ENCODE results near the gene OAT. TPM values are rescaled to one million over a fixed set of nuclear protein-coding genes. Genes with fewer than 3 reads are reported as not detected.

OAT gene
- total RNA-seq, 1 donor from 2014 or later: 42.7 TPM

- ATAC-seq (peak; percentile 94), DNase-seq (ENCODE audit: low spot score) (peak; percentile 85)
These were observed 64.0 kb downstream of the OAT start for GRCh38 chr10:124354411-124355382.

- ATAC-seq (no peak), DNase-seq (ENCODE audit: low spot score) (no peak)
These were observed 64.8 kb downstream of the OAT start for GRCh38 chr10:124353896-124354295.

- DNase-seq (ENCODE audit: low spot score) (no peak), ATAC-seq (no peak)
These were observed 65.5 kb downstream of the OAT start for GRCh38 chr10:124353091-124353815.

DNA sequence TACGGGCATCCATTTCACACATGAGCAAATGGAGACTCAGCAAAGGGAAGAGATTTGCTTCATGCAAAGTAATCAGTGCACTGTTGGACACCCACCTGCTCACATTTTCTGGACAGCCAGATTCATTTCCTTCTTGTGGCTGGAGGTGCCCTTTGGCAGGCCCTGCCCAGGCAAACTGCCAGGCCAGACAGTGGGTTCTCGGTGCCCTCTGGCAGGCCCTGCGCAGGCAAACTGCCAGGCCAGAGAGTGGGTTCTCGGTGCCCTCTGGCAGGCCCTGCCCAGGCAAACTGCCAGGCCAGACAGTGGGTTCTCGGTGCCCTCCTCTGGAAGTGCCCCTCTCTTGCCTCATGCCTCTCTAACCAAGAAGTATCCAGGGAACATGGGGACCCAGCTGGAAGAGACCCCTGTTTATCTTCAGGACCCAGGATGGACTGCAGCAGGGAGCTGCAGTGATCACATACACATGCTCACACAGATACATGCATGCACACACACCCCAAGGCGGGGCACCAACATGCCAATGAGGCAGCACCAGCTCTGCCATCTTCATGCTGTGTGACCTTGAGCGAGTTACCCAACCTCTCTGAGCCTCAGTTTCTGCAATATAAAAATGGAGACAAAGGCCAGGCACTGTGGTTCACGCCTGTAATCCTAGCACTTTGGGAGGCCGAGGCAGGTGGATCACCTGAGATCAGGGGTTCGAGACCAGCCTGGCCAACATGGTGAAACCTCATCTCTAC lies 67.1 kb downstream of the OAT start:
- peak; percentile 55 for ATAC-seq

GRCh38 chr10:124350806-124351205 lies 67.9 kb downstream of the OAT start:
- DNase-seq (ENCODE audit: low spot score) (no peak), ATAC-seq (no peak)

More for the DNA sequence above, 67.1 kb downstream of the OAT start:
- peak; percentile 70 for DNase-seq (ENCODE audit: low spot score)

DNA sequence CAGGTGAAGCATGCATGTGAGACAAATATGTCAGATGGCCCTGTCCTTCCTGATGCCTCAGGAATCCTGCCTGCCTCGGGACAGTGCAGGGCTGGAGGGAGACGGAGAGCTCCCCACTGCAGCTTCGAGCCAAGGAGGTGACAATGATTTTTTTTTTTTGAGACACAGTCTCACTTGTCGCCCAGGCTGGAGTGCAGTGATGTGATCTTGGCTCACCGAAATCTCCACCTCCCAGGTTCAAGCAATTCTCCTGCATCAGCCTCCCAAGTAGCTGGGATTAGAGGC lies 68.8 kb downstream of the OAT start:
- DNase-seq (ENCODE audit: low spot score) (no peak), ATAC-seq (no peak)

DNA sequence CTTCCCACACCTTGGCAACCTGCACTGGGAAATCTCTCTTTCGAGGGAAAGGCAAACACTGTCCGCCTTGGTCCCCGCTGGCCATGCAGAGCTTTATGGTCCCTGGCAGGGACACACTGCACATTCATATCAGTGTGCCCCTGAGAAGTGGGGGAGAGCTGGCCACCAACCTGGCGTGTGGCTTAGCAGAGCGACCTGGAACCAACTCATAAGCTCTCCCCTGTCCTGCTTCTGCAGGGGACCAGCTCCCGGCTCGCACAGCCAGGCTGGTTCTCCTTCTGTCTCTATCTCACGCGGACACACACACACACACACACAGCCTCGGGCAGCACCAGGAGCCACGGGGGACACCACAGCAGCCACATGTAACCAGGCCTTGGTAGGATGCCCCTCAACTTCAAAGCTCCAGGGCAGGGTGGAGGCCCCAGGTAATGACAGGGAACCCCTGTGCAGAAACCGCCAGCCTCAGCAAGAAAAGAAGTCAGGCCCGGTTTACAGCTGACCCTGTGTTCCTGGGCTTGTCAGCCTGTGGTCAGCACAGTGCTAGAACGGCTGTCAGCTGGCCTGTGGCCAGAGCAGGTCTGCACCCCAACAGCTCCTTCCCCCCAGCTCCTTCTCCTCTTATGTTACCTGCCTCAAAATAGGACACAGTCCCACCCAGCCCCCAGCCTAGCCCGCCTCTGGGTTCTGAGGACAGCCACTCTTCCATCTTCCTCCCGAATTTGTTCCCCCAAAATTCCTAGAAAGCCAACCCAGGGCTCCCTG lies 69.3 kb downstream of the OAT start:
- DNase-seq (ENCODE audit: low spot score) (no peak), ATAC-seq (peak; percentile 38)

DNA sequence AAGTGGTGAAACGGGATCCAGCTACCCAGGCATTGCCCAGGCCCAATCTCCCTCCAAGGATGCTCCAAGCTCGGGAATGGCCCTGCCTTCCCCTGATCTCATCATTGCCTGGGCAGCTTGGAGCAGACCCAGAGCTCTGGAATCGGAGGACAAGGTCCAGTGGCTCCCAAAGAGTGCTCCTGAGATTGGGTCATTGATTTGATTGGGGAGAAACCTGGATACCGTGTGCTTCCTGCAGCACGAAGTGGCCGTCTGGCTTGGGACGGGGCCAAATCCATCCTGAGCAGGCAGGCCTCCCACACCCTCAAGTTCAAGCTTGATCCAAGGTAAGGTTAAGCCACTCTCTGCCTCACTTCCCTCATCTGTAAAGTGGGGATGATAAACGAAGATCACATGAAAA lies 69.9 kb downstream of the OAT start:
- ATAC-seq (peak; percentile 14), DNase-seq (ENCODE audit: low spot score) (no peak)

- ATAC-seq (no peak), DNase-seq (ENCODE audit: low spot score) (no peak)
These were observed 70.8 kb downstream of the OAT start for GRCh38 chr10:124347956-124348355.

Other genes with a start within 250 kb of the OAT start
- gene NKX1-2, start 31.1 kb upstream of the OAT start, total RNA-seq: 0.05 TPM
- 52.0 TPM for gene LHPP, start 42.9 kb upstream of the OAT start, total RNA-seq

Measured in left lobe of liver (tissue), 2 donors.